Endothelial cell of umbilical vein (primary cell): ENCODE data around the gene LITAFD. TPM values are rescaled to one million over a fixed set of nuclear protein-coding genes. Genes with fewer than 3 reads are reported as not detected.
A peak's percentile ranks its signal among the peaks of the same experiment; 100 is the strongest.
"Not testable (repeated sequence)": the region's sequence is repeated elsewhere in the genome, so short reads cannot be mapped to it uniquely, and the experiment has no call there.

Source experiments
- BruUV-seq: library from RNA; stranded (reverse); fragments of 400-500 nt; replicated peaks from 2 replicates; lab custom pipeline; 2021; lab: Mats Ljungman, UMichigan
- CTCF ChIA-PET: fragments of 300-600, 350-600 bp; sonication (Branson Sonifier 250); formaldehyde crosslinking; loops from one replicate; lab custom pipeline; 2021; ENCODE audit warnings: antibody characterized with exemption, inconsistent platforms; lab: Charles Lee
- POLR2A ChIA-PET: fragments of 300-600, 350-600 bp; sonication (Branson Sonifier 250); formaldehyde crosslinking; loops from one replicate; lab custom pipeline; 2021; ENCODE audit warnings: antibody characterized with exemption, inconsistent platforms; lab: Charles Lee
- DNase-seq: peaks from one replicate; pipeline ENCODE4 v3.0.0-alpha.2; 2011; ENCODE audit warnings: low read depth, low spot score
- FAIRE-seq: peaks from 2 replicates; lab custom pipeline; 2011; peaks lifted over from hg19 to GRCh38; lab: Jason Lieb, UNC
- H2AFZ ChIP-seq: 2 replicates; pipeline ENCODE4 v1.6.0; 2012; ENCODE audit warnings: low read depth, low read length, control low read depth, inconsistent platforms
- H3K27ac ChIP-seq: 2 replicates; pipeline ENCODE4 v1.5.1; 2011; ENCODE audit warnings: low read depth, mild to moderate bottlenecking, control low read depth, low read length, moderate library complexity; ENCODE audit not compliant: insufficient read depth
- H3K27me3 ChIP-seq, 2 experiments: 2 replicates each; pipeline versions ENCODE4 v1.6.0 to v1.6.1; 2011; ENCODE audit warnings: low read length in 2 of 2, mixed read lengths in 1 of 2; ENCODE audit not compliant: control insufficient read depth in 2 of 2, insufficient read depth in 2 of 2
- H3K36me3 ChIP-seq, 2 experiments: 2 replicates in 1 of 2; 3 replicates in 1 of 2; pipeline ENCODE4 v1.5.1; 2011; ENCODE audit warnings: low read length in 2 of 2, mild to moderate bottlenecking in 1 of 2, moderate library complexity in 1 of 2; ENCODE audit not compliant: control insufficient read depth in 2 of 2, insufficient read depth in 2 of 2; ENCODE audit errors: extremely low read depth in 1 of 2
- H3K4me1 ChIP-seq: 3 replicates; pipeline ENCODE4 v1.5.1; 2011; ENCODE audit warnings: mild to moderate bottlenecking, low read length; ENCODE audit not compliant: control insufficient read depth, insufficient read depth; ENCODE audit errors: extremely low read depth
- H3K4me2 ChIP-seq: 2 replicates; pipeline ENCODE4 v1.6.1; 2011; ENCODE audit warnings: low read length, control low read depth, mixed read lengths; ENCODE audit not compliant: insufficient read depth
- H3K4me3 ChIP-seq, 3 experiments: fragments of 200-600 bp in 1 of 3; sonication (generic), shearing (Covaris generic) in 1 of 3; replicated peaks in 1 of 3; 2 replicates each; pipeline ENCODE4 v1.5.1; 2011 to 2016; ENCODE audit warnings: control low read depth in 3 of 3, low read length in 3 of 3, mild to moderate bottlenecking in 2 of 3, inconsistent platforms in 1 of 3, low read depth in 1 of 3, moderate library complexity in 1 of 3; ENCODE audit not compliant: insufficient read depth in 1 of 3
- H3K79me2 ChIP-seq: 2 replicates; pipeline ENCODE4 v1.6.0; 2012; ENCODE audit warnings: low read length, inconsistent platforms; ENCODE audit not compliant: control insufficient read depth, insufficient read depth
- H3K9ac ChIP-seq: replicated peaks from 2 replicates; pipeline ENCODE3; 2011; ENCODE audit warnings: low read length, control low read depth; ENCODE audit not compliant: insufficient read depth; ENCODE audit errors: extremely low read depth
- H3K9me1 ChIP-seq: replicated peaks from 3 replicates; pipeline ENCODE4 v1.6.0; 2011; ENCODE audit warnings: mild to moderate bottlenecking, low read length; ENCODE audit not compliant: control insufficient read depth, insufficient read depth; ENCODE audit errors: extremely low read depth
- H3K9me3 ChIP-seq: replicated peaks from 2 replicates; pipeline ENCODE4 v1.5.1; 2012; ENCODE audit warnings: low read length, inconsistent platforms; ENCODE audit not compliant: control insufficient read depth, insufficient read depth
- H4K20me1 ChIP-seq: replicated peaks from 2 replicates; pipeline ENCODE3; 2011; ENCODE audit warnings: mild to moderate bottlenecking, low read length; ENCODE audit not compliant: control insufficient read depth, insufficient read depth; ENCODE audit errors: extremely low read depth
- CTCF ChIP-seq, 2 donors: IDR thresholded peaks; 1 replicate in 1 of 2; 2 replicates in 1 of 2; pipeline ENCODE4 v1.5.1; 2011; ENCODE audit warnings: low read length in 2 of 2, mild to moderate bottlenecking in 2 of 2, moderate library complexity in 2 of 2, control low read depth in 1 of 2, inconsistent platforms in 1 of 2, low read depth in 1 of 2; ENCODE audit not compliant: insufficient read depth in 1 of 2; ENCODE audit errors: extremely low read depth in 1 of 2
- FOS ChIP-seq: IDR thresholded peaks from 2 replicates; pipeline ENCODE4 v1.6.1; 2011; ENCODE audit warnings: mild to moderate bottlenecking, low read length, moderate library complexity, borderline replicate concordance; ENCODE audit not compliant: insufficient read depth
- JUN ChIP-seq: IDR thresholded peaks from 2 replicates; pipeline ENCODE4 v1.6.1; 2011; ENCODE audit warnings: borderline replicate concordance, low read depth; ENCODE audit not compliant: insufficient read length, insufficient read depth
- MAX ChIP-seq: IDR thresholded peaks from 2 replicates; pipeline ENCODE4 v1.6.1; 2011; ENCODE audit not compliant: insufficient read depth, insufficient read length
- POLR2AphosphoS5 ChIP-seq: IDR thresholded peaks from 2 replicates; pipeline ENCODE4 v1.6.1; 2012; ENCODE audit warnings: low read depth, mild to moderate bottlenecking, control low read depth, low read length, moderate library complexity; ENCODE audit not compliant: insufficient read depth
- dilution Hi-C: fragments of 300-500 bp; cut with MboI; formaldehyde crosslinking; loops from one replicate; pipeline ENCODE4 v1.15.0; 2019; ENCODE audit warnings: low sequenced_read_pairs; ENCODE audit not compliant: extremely low pct_ligation_motif_present
- intact Hi-C: fragments of 100-400 bp; cut with micrococcal nuclease; formaldehyde crosslinking; loops from one replicate; pipeline ENCODE4 v1.10.0; 2022
- polyA plus RNA-seq, 4 experiments: library from polyadenylated mRNA; depleted of rRNA in 3 of 4; stranded (reverse) in 3 of 4; unstranded in 1 of 4; fragments of >200 nt; gene quantifications; 2 replicates each; pipeline versions ENCODE4 v1.2.1 to v1.2.3, GENCODE V29; 2011 to 2012; ENCODE audit warnings: missing spikeins in 1 of 4
- total RNA-seq: library from RNA; stranded (reverse); gene quantifications from 2 replicates; pipeline ENCODE4 v1.2.3, GENCODE V29; 2021

Gene LITAFD
- total and polyA plus RNA-seq, 2 donors (not counting 3 experiments of a cell fraction or from before 2014, with no cell fraction given): not detected

- H3K4me2 ChIP-seq: no peak overlapping the region
These were observed 10.1 kb upstream of the LITAFD start for GRCh38 chr16:8872071-8872470.

GRCh38 chr16:8872967-8873865 lies 8.9 kb upstream of the LITAFD start:
- TF ChIP-seq CTCF (IDR thresholded peaks at IDR 0.05; ENCODE audit: extremely low read depth in 1 of 2, insufficient read depth in 1 of 2, low read depth in 1 of 2, low read length in 2 of 2) (peak; percentile 8 to 14), MAX (no peak)
- H3K9me1 ChIP-seq: no peaks in the 10 kb centered on the region
- peaks cover 0 to 2% of the 10 kb centered on the region in 2 experiments for H3K27me3 ChIP-seq
- no peaks in the 10 kb centered on the region for H3K36me3 ChIP-seq
- H3K4me3 ChIP-seq: no peak overlapping the region
- BruUV-seq: no TSS peak
- no peaks in the 10 kb centered on the region for H3K79me2 ChIP-seq
- ChIA-PET POLR2A (no interaction called here), CTCF (interaction anchor here (1.2 to 8.0 kb wide), 5 partner anchors 8 to 222 kb away, joined by 3 to 67 read pairs (median 4); partner anchors contain the start of gene LITAFD)
- no peak overlapping the region for H3K9ac ChIP-seq
- no peaks in the 10 kb centered on the region for H3K9me3 ChIP-seq
- FAIRE-seq (no peak), DNase-seq (no peak)
- no peaks in the 10 kb centered on the region for H4K20me1 ChIP-seq
- no peak overlapping the region for H3K4me2 ChIP-seq
- intact Hi-C loops (no loop called here), dilution Hi-C loops (no loop called here)
- no peak overlapping the region for H2AFZ ChIP-seq
- peaks cover 10% of the 10 kb centered on the region for H3K4me1 ChIP-seq
- H3K27ac ChIP-seq: no peak overlapping the region

More at GRCh38 chr16:8872071-8872470, 10.1 kb upstream of the LITAFD start:
- peaks cover 9% of the 10 kb centered on the region for H3K79me2 ChIP-seq
- POLR2A ChIA-PET: no interaction called here
- dilution Hi-C loops: no loop called here
- FAIRE-seq: no peak
- no peak overlapping the region for H2AFZ ChIP-seq
- H3K27me3 ChIP-seq: no peaks in the 10 kb centered on the region
- no peaks in the 10 kb centered on the region for H3K9me1 ChIP-seq
- intact Hi-C loops: no loop called here
- no peak overlapping the region for H3K27ac ChIP-seq
- H3K9me3 ChIP-seq: no peaks in the 10 kb centered on the region
- no peaks in the 10 kb centered on the region for H3K36me3 ChIP-seq
- DNase-seq: no peak
- no peak overlapping the region for H3K9ac ChIP-seq
- CTCF ChIA-PET: interaction anchor here (8.0 kb wide), 1 partner anchor 9 kb away, joined by 67 read pairs; the partner anchor contains the start of gene LITAFD
- H3K4me1 ChIP-seq: peaks cover 15% of the 10 kb centered on the region
- TF ChIP-seq FOS: no peak
- no peak for TF ChIP-seq JUN
- no peak for TF ChIP-seq POLR2AphosphoS5
- BruUV-seq: no TSS peak
- H4K20me1 ChIP-seq: no peaks in the 10 kb centered on the region
- H3K4me3 ChIP-seq: no peak overlapping the region

GRCh38 chr16:8873866-8874195 lies 8.3 kb upstream of the LITAFD start:
- not testable (repeated sequence) for FAIRE-seq, BruUV-seq

More at GRCh38 chr16:8873866-8874195, 8.3 kb upstream of the LITAFD start:
- H2AFZ ChIP-seq, H3K27ac ChIP-seq, dilution Hi-C loops, DNase-seq, H3K79me2 ChIP-seq, H3K4me2 ChIP-seq, H3K9me1 ChIP-seq, H3K27me3 ChIP-seq, H3K9ac ChIP-seq, H3K9me3 ChIP-seq, H3K36me3 ChIP-seq, H4K20me1 ChIP-seq, H3K4me3 ChIP-seq, intact Hi-C loops: not testable (repeated sequence)
- POLR2A ChIA-PET: interaction anchor here (0.6 kb wide), 1 partner anchor 20 kb away, joined by 3 read pairs; no protein-coding TSS in a partner anchor
- CTCF ChIA-PET: interaction anchor here (0.7 to 8.0 kb wide), 8 partner anchors 7 to 226 kb away, joined by 3 to 67 read pairs (median 4); partner anchors contain the start of gene LITAFD
- H3K4me1 ChIP-seq: peaks cover 10% of the 10 kb centered on the region
